Spleen (tissue), 11 donors: ENCODE results near the gene CEBPB. TPM values are rescaled to one million over a fixed set of nuclear protein-coding genes. Genes with fewer than 3 reads are reported as not detected.
A peak's percentile ranks its signal among the peaks of the same experiment; 100 is the strongest.
"Not testable (repeated sequence)": the region's sequence is repeated elsewhere in the genome, so short reads cannot be mapped to it uniquely, and the experiment has no call there.

Experiments
- DNase-seq: peaks from one replicate; pipeline ENCODE4 v3.0.0-alpha.2; 2020
- H3K27ac ChIP-seq, 8 donors: fragments of 200-600 bp; sonication (generic) in 7 of 8; 1 replicate in 4 of 8; 2 replicates in 4 of 8; pipeline versions ENCODE4 v1.5.0 to v1.8.0; 2016 to 2021; ENCODE audit warnings: inconsistent platforms in 4 of 8, mild to moderate bottlenecking in 4 of 8, moderate library complexity in 1 of 8
- H3K27me3 ChIP-seq, 7 donors: fragments of 200-600 bp; sonication (generic) in 6 of 7; replicated peaks in 1 of 7; 1 replicate in 4 of 7; 2 replicates in 3 of 7; pipeline versions ENCODE4 v1.5.0 to v1.8.0; 2016 to 2021; ENCODE audit warnings: inconsistent platforms in 3 of 7, mild to moderate bottlenecking in 1 of 7
- H3K36me3 ChIP-seq, 6 donors: fragments of 200-600 bp; sonication (generic) in 5 of 6; 1 replicate in 4 of 6; 2 replicates in 2 of 6; pipeline versions ENCODE4 v1.5.0 to v1.8.0; 2016 to 2021; ENCODE audit warnings: inconsistent platforms in 2 of 6
- H3K4me1 ChIP-seq, 6 donors: fragments of 200-600 bp; sonication (generic) in 5 of 6; 1 replicate in 3 of 6; 2 replicates in 3 of 6; pipeline versions ENCODE4 v1.5.0 to v1.8.0; 2016 to 2021; ENCODE audit warnings: inconsistent platforms in 3 of 6
- H3K4me3 ChIP-seq, 8 donors: fragments of 200-600 bp; sonication (generic) in 7 of 8; 1 replicate in 4 of 8; 2 replicates in 4 of 8; pipeline versions ENCODE4 v1.5.0 to v1.8.0; 2016 to 2021; ENCODE audit warnings: inconsistent platforms in 4 of 8, mild to moderate bottlenecking in 4 of 8, moderate library complexity in 2 of 8
- H3K9me3 ChIP-seq, 8 donors: fragments of 200-600 bp; sonication (generic) in 7 of 8; 1 replicate in 4 of 8; 2 replicates in 4 of 8; pipeline versions ENCODE4 v1.5.0 to v1.8.0; 2016 to 2021; ENCODE audit warnings: inconsistent platforms in 4 of 8
- CTCF ChIP-seq, 11 experiments: fragments of 200-600 bp in 7 of 11; fragments of 450-650 bp in 4 of 11; sonication (generic) in 4 of 11; IDR thresholded peaks in 8 of 11; conservative IDR thresholded peaks in 3 of 11; 1 replicate in 7 of 11; 2 replicates in 4 of 11; pipeline versions ENCODE4 v1.4.0 to v1.8.0; 2016 to 2021; ENCODE audit warnings: antibody characterized with exemption in 11 of 11, inconsistent platforms in 4 of 11, mild to moderate bottlenecking in 1 of 11
- POLR2A ChIP-seq, 3 donors: fragments of 450-650 bp; IDR thresholded peaks; one replicate each; pipeline ENCODE4 v1.5.1; 2017; ENCODE audit warnings: antibody characterized with exemption in 3 of 3, mild to moderate bottlenecking in 1 of 3
- POLR2AphosphoS5 ChIP-seq, 3 donors: sonication (generic); formaldehyde crosslinking; IDR thresholded peaks; one replicate each; pipeline ENCODE4 v1.5.1; 2017; ENCODE audit warnings: antibody characterized with exemption in 3 of 3
- WGBS, 5 donors: extraction: QIAGEN DNeasy Blood & Tissue Kit in 3 of 5; methylation state at CpG; one replicate each; pipeline versions ENCODE4 v1.1.5 to v1.1.7; 2013 to 2018; 5-methylcytosine and 5-hydroxymethylcytosine counted together
- intact Hi-C: fragments of 100-400 bp; cut with DNase I; formaldehyde crosslinking; loops from one replicate; pipeline ENCODE4 v1.15.0; 2023; ENCODE audit warnings: low total_unique reads
- polyA plus RNA-seq, 3 donors: library from polyadenylated mRNA; stranded (reverse); fragments of 200-250 nt; gene quantifications; one replicate each; pipeline ENCODE4 v1.2.1, GENCODE V29; 2013
- total RNA-seq, 7 donors: library from RNA; depleted of rRNA in 3 of 7; stranded (reverse); fragments of >200 nt in 3 of 7; fragmentation: NEBNext Ultra II Directional in 4 of 7; extraction: Animal tissue kit (Norgen Biotek cat#: 25700) in 4 of 7; gene quantifications; one replicate each; pipeline versions ENCODE4 v1.1.0 to v1.2.1, GENCODE V29; 2016 to 2021
- donor health status: healthy with polysubstance abuse.
- donor health status: DM: no; HTN: no; CAD: no; lungs with moderate emphysema.
- donor health status: DM: no; HTN: no; CAD: no.
- donor health status: Bipolar disorder and iron deficiency.
- donor health status: healthy.
- donor health status: DM: no; HTN: no; CAD: no.
- donor health status: DM: yes; HTN: yes; CAD: no.

Gene CEBPB
- total and polyA plus RNA-seq, 10 donors: 24.2 to 273 (median 105) TPM

DNA sequence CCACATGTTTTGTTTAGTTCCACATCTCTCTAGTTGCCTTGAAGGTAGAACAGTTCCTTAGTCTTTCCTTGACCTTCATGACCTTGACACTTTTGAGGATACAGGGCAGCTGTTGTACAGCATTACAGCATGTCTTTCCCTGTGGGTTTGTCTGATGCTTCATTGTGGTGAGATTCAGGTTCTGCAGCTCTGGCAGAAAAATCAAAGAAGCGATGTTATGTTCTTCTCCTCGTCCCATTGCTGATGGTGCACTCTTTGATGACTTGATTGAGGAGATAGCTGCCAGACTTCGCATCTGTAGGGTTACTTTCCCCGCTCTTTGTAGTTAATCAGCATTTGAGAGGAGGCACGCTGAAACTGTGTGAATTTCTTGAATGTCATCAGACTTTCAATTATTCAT lies 12.0 kb downstream of the CEBPB start:
- no peak overlapping the region for H3K27ac ChIP-seq
- TF ChIP-seq CTCF (IDR thresholded peaks at IDR 0.05 in 8 of 11, conservative IDR thresholded peaks at IDR 0.05 in 3 of 11) (no peak), POLR2AphosphoS5 (IDR thresholded peaks at IDR 0.05) (peak in 1 of 3 donors; percentile 18)
- H3K36me3 ChIP-seq: no peaks in the 10 kb centered on the region
- peaks cover 0 to 19% (median 6%) of the 10 kb centered on the region in 8 donors for H3K9me3 ChIP-seq
- H3K4me1 ChIP-seq: peaks cover 0 to 19% (median 2%) of the 10 kb centered on the region in 6 donors
- peaks cover 0 to under 1% (median 0%) of the 10 kb centered on the region in 7 donors for H3K27me3 ChIP-seq
- WGBS, 5 donors: 72 to 88% (median 84%) methylated on average over 5 of the region's 5 CpGs
- H3K4me3 ChIP-seq: no peak overlapping the region
- intact Hi-C loops: no loop called here
- no peak for DNase-seq

- 92 to 100% (median 94%) methylated on average over 5 of the region's 5 CpGs for WGBS, 5 donors
- TF ChIP-seq POLR2A (IDR thresholded peaks at IDR 0.05) (no peak), CTCF (IDR thresholded peaks at IDR 0.05 in 8 of 11, conservative IDR thresholded peaks at IDR 0.05 in 3 of 11) (no peak), POLR2AphosphoS5 (IDR thresholded peaks at IDR 0.05) (no peak)
- intact Hi-C loops: no loop called here
- H3K4me1 ChIP-seq: peaks cover 0 to 11% (median 2%) of the 10 kb centered on the region in 6 donors
- no peak overlapping the region for H3K27ac ChIP-seq
- DNase-seq: no peak
- no peak overlapping the region for H3K4me3 ChIP-seq
- peaks cover 0 to 15% (median 5%) of the 10 kb centered on the region in 8 donors for H3K9me3 ChIP-seq
- H3K27me3 ChIP-seq: peaks cover 0 to 5% (median 0%) of the 10 kb centered on the region in 7 donors
- H3K36me3 ChIP-seq: no peaks in the 10 kb centered on the region
These were observed 13.6 kb downstream of the CEBPB start for GRCh38 chr20:50203951-50204937.

- H3K4me3 ChIP-seq: no peak overlapping the region
- peaks cover 0 to 19% (median 9%) of the 10 kb centered on the region in 6 donors for H3K4me1 ChIP-seq
- no peaks in the 10 kb centered on the region for H3K36me3 ChIP-seq
- no peak overlapping the region for H3K27ac ChIP-seq
- DNase-seq: no peak
- no peak for TF ChIP-seq POLR2AphosphoS5 (IDR thresholded peaks at IDR 0.05)
- TF ChIP-seq CTCF (IDR thresholded peaks at IDR 0.05 in 8 of 11, conservative IDR thresholded peaks at IDR 0.05 in 3 of 11): no peak
- TF ChIP-seq POLR2A (IDR thresholded peaks at IDR 0.05): no peak
- intact Hi-C loops: no loop called here
- WGBS, 5 donors: 79 to 93% (median 83%) methylated on average over 1 of the region's 1 CpG
- peaks cover 0 to 11% (median 3%) of the 10 kb centered on the region in 8 donors for H3K9me3 ChIP-seq
- H3K27me3 ChIP-seq: peaks cover 0 to 5% (median 0%) of the 10 kb centered on the region in 7 donors
These were observed 16.4 kb downstream of the CEBPB start for GRCh38 chr20:50207026-50207425.

DNA sequence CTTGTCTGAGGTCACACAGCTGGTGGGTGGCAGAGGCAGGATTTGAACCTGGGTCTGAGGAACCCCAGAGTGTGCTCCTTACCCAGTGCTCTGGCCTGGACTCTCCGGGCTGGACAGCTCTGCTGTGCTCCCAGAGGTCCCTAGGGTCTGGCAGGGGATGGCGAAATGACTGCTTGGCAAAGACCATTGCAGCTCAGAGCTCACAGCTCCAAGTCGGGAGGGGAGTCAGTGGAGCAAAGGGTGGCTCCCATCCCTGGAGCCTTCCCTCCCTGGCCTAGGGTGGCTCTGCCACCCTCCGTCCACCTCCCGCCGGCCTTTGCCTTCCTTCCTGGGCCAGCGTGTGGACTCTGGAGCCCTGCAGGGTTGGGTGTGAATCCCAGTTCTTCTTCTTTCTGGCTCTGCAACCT lies 17.5 kb downstream of the CEBPB start:
- TF ChIP-seq POLR2AphosphoS5 (IDR thresholded peaks at IDR 0.05) (peak in 1 of 3 donors; percentile 14), CTCF (IDR thresholded peaks at IDR 0.05 in 8 of 11, conservative IDR thresholded peaks at IDR 0.05 in 3 of 11) (no peak)
- intact Hi-C loops: no loop called here
- Histone ChIP-seq H3K27me3 (peaks cover 0 to 5% (median 0%) of the 10 kb centered on the region in 7 donors), H3K4me3 (no peak overlapping the region), H3K36me3 (no peaks in the 10 kb centered on the region), H3K27ac (no peak overlapping the region), H3K4me1 (peaks cover 0 to 20% (median 9%) of the 10 kb centered on the region in 6 donors), H3K9me3 (peaks cover 0 to 11% (median 3%) of the 10 kb centered on the region in 8 donors)
- 81 to 90% (median 89%) methylated on average over 6 to 7 of the region's 7 CpGs for WGBS, 5 donors
- no peak for DNase-seq

GRCh38 chr20:50208815-50209214 lies 18.2 kb downstream of the CEBPB start:
- not testable (repeated sequence) for H3K36me3 ChIP-seq, H3K27ac ChIP-seq

More at GRCh38 chr20:50208815-50209214, 18.2 kb downstream of the CEBPB start:
- intact Hi-C loops, H3K27me3 ChIP-seq, H3K4me3 ChIP-seq, H3K9me3 ChIP-seq, DNase-seq: not testable (repeated sequence)
- 87 to 95% (median 93%) methylated on average over 4 of the region's 4 CpGs for WGBS, 5 donors
- peaks cover 0 to 26% (median 9%) of the 10 kb centered on the region in 6 donors for H3K4me1 ChIP-seq
